ENCODE data around the gene ADD3.

Gene ADD3

GRCh38 chr10:110176141-110177030 is 168.6 kb downstream of the ADD3 start:
- no peak for FAIRE-seq

GRCh38 chr10:110179220-110179619 is 171.4 kb downstream of the ADD3 start:
- FAIRE-seq (no peak), DNase-seq (ENCODE audit: insufficient read length, low spot score) (no peak)
- TF ChIP-seq CTCF (IDR thresholded peaks at IDR 0.05; ENCODE audit: insufficient read depth, missing control alignments) = no peak

More at GRCh38 chr10:110176141-110177030, 168.6 kb downstream of the ADD3 start:
- DNase-seq (ENCODE audit: insufficient read length, low spot score) = no peak
- no peak for TF ChIP-seq CTCF (IDR thresholded peaks at IDR 0.05; ENCODE audit: insufficient read depth, missing control alignments)

DNA sequence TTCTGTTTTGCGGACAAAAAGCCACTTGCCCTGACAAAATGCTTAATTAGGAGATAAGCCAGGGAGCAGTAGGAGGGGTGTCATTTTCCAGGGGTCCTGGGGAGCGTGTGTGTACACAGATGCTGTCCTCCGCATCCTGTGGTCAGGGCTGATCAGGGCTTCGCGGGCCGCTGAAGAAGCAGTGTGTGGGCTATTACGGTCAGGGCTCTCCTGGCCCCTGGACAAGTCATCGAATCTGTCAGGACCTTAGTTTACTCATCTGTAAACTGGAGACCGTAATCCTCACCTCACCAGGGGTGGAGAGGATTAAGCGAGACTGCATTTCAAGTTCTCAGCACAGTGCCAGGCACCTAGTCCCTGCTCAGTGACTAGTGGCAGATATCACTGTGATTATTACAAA is 173.7 kb downstream of the ADD3 start:
- TF ChIP-seq CTCF (IDR thresholded peaks at IDR 0.05; ENCODE audit: insufficient read depth, missing control alignments) = no peak
- no peak for FAIRE-seq
- no peak for DNase-seq (ENCODE audit: insufficient read length, low spot score)

- DNase-seq (ENCODE audit: insufficient read length, low spot score) = no peak
- no peak for FAIRE-seq
These were observed 174.1 kb downstream of the ADD3 start for GRCh38 chr10:110181911-110182310.

GRCh38 chr10:110184398-110184797 is 176.6 kb downstream of the ADD3 start:
- FAIRE-seq (no peak), DNase-seq (ENCODE audit: insufficient read length, low spot score) (no peak)

More at GRCh38 chr10:110181911-110182310, 174.1 kb downstream of the ADD3 start:
- TF ChIP-seq CTCF (IDR thresholded peaks at IDR 0.05; ENCODE audit: insufficient read depth, missing control alignments) = no peak

More at GRCh38 chr10:110184398-110184797, 176.6 kb downstream of the ADD3 start:
- TF ChIP-seq CTCF (IDR thresholded peaks at IDR 0.05; ENCODE audit: insufficient read depth, missing control alignments) = no peak

Data from D721Med (cell line).